ELF-1 (cell line): Measurements from ENCODE around the gene VANGL2.
"Not testable (repeated sequence)": the region's sequence is repeated elsewhere in the genome, so short reads cannot be mapped to it uniquely, and the experiment has no call there.

Experiments used
- DNase-seq: peaks from one replicate; pipeline ENCODE4 v3.0.0-alpha.2; 2016; ENCODE audit warnings: low read depth, low spot score

Gene VANGL2

DNA sequence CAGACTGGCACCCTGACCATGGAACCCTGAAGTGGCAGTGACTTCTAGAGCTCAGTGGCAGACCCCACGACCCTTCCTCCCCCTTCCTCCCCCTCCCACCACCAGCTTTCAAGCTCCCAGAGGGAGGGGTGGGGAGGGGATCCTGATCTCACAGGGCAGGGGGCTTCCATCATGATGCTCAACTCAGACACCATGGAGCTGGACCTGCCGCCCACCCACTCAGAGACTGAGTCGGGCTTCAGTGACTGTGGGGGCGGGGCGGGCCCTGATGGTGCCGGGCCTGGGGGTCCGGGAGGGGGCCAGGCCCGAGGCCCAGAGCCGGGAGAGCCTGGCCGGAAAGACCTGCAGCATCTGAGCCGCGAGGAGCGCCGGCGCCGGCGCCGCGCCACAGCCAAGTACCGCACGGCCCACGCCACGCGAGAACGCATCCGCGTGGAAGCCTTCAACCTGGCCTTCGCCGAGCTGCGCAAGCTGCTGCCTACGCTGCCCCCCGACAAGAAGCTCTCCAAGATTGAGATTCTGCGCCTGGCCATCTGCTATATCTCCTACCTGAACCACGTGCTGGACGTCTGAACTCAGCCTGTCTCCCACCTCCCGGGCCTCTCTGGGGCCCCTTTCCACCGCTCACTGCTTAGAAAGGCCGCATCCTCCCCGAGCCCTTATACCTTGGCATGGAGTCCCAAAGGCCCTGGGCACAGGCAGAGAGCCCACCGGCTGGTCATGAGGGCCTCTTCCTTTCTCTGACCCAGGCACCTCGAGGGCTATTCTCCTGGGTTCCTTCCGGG lies 29.6 kb upstream of the VANGL2 start:
- DNase-seq, result no peak

DNA sequence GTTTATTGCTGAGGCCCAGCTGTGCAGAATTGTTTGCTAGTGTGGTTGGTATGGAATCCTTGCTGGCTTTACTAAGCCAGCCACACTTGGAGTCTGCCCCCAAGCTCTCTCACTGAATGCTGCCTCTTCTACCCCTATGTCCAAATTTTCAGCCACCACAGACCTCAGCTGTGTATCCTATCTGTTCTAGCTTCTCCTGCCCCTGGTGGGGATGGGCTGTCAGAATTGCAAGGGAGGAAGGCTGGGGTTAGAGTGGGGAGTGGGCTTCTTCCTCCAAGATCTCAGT lies 29.1 kb upstream of the VANGL2 start:
- no peak for DNase-seq

DNA sequence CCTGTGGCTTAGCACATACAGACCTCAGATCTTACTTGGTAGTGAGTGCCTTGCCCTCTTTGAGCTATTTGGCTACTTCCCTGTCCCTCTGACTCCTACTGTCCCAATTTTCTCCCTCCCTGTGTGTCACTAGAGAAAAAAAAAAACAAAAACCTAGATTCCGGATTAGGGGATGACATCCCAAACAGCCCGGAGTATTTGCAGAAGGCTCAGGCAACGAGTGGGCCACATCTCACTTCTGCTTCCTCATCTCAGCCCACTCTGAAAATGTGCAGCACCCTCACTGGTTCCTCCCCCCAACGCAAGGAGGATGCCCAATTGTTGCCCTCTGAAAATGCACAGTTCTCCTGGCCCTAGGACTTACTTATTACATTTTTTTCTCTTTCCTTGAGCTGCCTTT lies 28.6 kb upstream of the VANGL2 start:
- no peak for DNase-seq

DNA sequence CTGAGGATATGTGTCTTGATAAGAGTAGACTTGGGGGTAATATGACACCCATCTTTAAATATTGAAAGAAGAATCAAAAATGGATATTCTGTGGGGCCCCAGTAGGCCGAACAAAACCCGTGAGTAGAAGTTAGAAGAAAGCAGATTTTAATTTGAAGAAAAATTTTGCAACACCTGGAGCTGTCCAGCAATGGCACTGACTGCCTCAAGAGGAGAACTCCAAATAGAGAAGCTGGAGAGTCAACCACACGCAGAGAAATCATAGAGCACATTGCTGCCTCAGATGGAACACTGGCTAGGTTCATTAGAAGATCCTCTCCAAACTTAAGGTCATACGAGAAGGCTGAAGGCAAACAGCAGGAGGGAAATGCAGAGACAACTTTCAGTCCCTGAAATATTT lies 26.7 kb upstream of the VANGL2 start:
- no peak for DNase-seq

DNA sequence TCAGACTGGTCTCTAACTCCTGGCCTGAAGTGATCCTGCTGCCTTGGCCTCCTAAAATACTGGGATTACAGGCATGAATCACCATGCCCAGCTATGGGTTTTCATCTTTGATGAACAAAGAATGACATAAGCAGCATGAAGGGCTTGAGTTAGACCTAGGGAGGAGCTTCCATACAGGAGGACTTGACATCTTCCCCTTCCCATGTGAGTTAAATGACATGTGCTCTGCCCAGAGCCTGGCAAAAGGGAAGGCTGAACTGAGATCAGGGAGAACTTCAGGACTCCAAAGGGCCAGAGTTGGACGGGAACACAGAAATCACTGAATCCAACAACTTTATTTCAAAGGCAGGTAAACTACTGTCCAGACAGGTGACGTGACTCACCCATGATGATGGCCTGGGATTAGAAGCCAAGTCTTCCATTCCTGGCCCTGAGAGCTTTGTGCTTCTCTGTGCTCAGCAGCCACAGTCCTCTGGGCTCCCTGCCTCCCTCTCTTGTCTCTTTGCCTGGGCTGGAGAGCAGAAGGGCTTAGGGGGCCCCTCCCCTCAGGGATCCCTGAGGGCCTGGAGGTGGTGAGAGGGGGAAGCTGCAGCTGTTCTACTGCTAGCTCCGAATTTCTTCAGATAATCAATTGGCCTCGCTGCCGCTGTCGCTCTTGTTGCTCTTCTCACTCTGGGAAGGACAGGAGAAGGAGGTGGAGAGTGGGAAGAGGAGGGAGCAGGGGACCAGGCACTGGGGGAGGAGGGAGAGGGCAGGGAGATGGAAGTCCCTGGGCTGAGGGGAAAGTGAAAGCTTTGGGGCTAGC lies 25.9 kb upstream of the VANGL2 start:
- DNase-seq, result peak; percentile 76

DNA sequence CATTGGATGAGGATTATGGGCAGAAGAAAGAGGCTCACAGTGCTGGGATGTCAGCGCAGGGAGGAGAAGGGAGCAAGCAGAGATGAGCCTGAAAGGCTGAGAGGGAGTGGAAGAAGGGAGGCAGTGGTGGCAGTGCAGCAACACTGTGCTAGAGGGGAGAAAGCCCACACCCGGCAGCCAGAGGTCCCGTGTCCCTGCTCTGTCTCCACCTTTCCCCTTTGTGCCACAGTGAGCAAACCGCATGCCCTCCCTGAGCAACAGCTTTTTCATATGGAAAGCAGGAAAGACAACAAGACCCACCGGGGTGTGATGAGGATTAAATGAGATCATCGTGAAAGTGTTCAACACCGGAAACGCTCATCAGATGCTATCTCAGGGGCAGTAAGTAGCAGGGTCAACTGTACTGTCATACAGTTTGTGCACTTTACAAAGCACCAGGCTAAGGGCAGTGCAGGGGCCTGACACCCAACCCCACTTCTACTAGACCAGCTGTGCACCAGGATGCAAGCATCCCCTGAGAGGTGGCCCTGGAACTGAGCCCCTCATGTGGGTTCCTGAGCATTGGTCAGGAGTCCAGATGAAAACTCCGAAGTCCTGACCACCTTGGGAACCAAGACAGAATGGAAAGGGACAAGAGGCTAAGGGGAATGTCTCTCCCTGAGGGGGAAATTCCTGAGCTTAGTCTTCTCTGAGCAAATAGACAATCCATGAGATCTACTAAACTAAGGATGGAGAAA lies 24.4 kb upstream of the VANGL2 start:
- peak; percentile 80 for DNase-seq

DNA sequence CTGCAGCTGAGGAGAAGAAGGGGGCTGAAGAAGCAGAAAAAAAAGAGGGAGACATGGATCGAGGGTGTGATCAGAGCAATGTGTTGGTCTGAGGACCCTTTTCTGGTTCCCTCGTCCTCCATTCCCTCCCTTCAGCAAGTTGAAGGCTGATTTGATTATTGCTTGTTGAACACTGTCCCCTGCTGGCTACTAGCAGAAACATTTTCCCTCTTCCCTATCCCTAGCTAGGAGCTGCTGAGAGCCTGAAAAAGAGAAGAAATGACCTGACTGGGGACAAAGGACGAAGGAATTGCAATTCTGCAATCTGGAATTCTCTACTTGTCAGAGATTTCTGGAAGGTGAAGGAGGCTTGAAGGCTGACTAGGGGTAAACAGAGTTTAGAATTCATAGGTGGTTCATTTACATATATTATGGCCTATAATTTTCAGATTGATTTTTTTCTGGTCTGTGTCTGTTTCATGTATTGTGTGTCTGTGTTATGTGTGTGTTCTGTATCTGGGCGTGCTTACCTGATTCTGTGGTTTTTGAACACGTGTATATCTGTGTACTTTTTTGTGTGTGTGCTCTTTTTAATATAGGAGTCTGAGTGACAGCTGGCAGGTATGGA lies 23.7 kb upstream of the VANGL2 start:
- DNase-seq, result peak; percentile 78

DNA sequence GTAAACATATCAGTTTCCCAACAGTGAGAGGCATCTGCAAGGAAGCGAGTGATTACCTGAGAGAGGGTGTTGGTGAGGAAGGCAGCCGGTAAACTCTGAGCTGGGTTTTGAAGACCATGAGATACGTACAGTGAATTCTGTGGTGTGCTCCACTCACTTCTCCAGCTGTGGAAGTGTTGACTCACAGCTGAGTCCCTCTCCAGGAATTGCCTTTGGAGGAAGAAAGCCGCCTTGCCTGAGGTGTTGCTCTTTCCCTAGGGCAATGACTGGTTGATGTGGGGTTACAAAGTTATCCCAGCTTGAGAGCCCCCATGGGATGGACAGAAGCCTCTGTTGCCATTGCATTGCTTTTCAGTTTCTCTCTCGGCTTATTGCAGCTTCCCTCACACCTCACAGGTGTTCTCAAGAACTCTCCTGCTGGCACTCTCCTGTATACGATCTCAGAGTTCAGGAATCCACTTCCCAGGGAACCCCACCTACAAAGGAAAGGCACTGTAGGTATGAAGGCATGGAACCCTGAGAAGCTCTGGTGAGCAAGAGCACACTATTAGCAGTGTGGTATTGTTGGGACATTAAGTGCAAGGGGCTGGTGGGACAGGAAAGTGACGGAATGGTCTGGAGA lies 22.7 kb upstream of the VANGL2 start:
- DNase-seq, result no peak

DNA sequence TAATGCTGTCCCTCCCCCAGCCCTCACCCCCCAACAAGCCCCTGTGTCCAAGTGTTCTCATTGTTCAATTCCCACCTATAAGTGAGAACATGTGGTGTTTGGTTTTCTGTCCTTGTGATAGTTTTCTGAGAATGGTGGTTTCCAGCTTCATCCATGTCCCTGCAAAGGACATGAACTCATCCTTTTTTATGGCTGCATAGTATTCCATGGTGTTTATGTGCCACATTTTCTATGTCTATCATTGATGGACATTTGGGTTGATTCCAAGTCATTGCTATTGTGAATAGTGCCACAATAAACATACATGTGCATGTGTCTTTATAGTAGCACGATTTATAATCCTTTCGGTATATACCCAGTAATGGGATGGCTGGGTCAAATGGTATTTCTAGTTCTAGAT lies 15.6 kb upstream of the VANGL2 start:
- DNase-seq, result not testable (repeated sequence)

DNA sequence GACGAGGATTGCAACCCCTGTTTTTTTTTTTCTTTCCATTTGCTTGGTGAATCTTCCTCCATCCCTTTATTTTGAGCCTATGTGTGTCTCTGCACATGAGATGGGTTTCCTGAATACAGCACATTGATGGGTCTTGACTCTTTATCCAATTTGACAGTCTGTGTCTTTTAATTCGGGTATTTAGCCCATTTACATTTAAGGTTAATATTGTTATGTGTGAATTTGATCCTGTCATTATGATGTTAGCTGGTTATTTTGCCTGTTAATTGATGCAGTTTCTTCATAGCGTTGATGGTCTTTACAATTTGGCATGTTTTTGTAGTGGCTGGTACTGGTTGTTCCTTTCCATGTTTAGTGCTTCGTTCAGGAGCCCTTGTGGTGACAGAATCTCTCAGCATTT lies 12.0 kb upstream of the VANGL2 start:
- not testable (repeated sequence) for DNase-seq

DNA sequence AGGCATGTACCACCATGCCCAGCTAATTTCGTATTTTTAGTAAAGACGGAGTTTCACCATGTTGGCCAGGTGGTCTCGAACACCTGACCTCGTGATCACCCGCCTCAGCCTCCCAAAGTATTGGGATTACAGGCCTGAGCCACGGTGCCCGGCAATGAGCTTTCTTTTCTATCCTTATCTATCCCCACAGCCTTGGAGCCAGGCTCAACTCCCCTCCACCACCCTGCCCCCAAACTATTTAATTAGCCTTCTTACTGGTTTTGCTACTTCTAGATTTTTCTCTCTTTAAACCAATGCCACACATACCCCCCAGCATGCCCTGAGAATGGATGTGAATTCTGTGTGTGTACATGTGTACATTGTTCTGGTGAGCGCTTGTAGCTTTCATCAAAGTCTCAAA lies 5.7 kb upstream of the VANGL2 start:
- no peak for DNase-seq

DNA sequence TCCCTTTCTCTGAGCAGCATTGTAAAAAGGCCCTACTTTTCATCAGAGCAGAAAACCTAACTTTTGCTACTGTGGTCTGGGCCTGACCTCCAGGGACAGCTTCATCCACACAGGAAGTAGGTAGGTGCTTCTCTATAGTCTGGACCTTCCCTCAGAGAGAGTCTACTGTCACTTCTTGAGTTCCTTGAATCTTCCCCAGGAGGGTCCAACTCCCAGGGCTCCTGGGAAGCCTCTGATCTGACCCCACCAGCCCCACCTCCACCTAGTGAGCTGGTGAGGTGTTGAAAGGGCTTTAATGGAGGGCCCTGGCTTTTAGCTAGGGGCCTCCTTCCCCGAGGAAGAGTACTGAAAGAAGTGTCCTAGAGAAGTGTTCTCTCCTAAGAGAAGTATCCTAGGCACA lies 2.7 kb upstream of the VANGL2 start:
- DNase-seq, result no peak

DNA sequence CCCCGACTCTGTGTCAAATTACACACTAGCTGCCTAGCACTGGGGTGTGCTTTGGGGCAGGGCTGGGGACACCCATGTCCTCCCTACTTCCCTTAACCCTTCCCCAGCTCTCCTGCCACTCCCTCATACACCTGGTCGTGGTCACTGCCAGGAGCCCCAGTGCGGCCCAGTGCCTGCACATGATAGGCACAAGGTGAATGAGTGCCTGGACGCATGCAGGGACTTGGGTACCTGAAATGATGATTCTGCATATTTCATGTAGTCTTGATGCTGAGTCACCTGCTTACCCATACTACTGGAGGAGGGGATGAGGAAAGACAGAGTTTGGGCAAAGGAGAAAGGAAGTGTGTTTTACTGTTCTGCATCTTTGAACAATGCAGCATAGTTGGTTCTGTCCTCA lies 1.5 kb upstream of the VANGL2 start:
- DNase-seq, result no peak

DNA sequence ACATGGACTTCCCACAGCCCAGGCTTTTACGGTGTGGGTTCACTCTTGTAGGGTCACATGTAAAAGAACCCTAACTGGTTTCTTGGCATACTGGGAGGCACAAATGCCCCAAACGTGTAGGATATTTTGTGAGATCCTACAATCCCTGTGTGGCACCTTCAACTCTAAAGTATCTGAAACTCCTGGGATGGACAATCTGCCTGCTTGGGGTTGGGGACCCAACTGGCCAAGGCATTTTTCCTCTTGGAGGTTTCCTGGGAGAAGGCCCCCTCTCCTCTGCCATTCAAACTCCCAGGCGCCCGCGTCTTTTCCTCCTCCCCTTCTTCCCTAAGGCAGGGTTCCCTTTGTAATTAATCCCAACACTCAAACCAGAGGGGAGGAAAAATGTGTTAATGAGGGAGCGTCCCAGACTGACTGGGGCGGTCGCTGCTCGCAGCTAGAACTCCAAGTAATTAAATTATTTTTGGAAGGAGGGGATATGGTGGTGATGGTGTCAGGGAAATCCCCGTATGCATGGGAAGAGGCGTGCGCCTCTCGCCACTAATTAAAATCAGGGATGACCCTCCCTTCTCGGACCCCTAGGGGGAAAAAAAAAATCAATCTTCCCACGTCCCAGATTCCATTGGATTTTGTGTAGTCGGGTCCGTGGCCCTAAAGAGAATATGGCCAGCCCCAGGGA lies 681 bp upstream of the VANGL2 start:
- peak; percentile 69 for DNase-seq

DNA sequence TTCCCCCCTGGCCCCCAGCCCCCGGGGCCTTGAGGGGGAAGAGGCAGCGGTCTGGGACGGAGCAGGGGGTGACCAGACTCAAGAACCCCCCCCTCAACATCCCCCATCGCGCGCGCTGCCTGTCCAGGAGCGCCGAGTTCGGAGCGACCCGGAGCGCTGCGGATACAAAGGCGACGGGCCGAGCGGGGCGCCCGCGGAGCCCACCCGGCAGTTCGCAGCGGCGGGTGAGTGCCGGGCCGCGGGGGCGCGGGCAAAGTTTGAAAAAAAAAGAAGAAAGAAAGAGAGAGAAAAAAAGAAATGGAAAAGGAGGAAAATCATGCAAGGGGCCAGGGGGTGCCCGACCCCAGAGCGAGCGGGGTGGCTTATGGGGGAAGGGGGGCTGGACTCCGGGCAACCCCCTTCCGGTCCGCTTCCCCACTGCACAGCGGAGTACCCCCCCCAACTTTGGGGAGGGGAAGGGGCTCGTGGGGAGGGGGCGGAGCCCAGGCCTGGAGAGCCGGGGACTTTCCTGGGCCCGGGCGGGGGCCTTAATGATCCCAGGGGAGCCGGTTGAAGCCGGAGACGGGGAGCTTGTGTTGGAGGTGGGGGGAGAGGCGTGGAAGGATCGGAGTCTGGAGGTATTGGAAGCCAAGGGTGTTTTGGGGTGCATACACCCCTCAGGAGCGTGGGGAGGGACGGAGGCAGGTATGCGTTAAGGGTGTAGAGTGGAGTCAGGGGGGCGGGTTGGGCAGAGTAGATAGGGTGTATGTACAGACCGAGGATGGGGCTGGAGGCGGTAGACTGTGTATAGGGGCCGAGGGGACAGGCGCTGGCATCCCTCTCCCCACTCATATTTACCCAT lies 502 bp downstream of the VANGL2 start:
- peak; percentile 31 for DNase-seq

DNA sequence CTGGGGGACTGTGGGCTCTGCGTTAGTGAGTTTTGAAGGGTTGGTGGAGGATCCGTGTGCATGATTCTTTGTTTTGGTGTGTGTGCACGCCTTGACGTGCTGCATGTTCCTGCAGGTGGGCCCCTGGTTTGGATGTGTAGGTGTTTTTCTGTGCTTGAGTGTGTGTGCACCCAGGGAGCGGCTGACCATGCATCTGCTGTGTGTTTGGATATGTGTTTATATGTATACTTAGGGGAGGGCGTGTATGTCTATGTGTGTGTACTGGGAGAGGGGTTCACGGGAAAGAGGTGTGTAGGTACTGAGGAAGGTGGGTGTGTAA lies 1.1 kb downstream of the VANGL2 start:
- no peak for DNase-seq

DNA sequence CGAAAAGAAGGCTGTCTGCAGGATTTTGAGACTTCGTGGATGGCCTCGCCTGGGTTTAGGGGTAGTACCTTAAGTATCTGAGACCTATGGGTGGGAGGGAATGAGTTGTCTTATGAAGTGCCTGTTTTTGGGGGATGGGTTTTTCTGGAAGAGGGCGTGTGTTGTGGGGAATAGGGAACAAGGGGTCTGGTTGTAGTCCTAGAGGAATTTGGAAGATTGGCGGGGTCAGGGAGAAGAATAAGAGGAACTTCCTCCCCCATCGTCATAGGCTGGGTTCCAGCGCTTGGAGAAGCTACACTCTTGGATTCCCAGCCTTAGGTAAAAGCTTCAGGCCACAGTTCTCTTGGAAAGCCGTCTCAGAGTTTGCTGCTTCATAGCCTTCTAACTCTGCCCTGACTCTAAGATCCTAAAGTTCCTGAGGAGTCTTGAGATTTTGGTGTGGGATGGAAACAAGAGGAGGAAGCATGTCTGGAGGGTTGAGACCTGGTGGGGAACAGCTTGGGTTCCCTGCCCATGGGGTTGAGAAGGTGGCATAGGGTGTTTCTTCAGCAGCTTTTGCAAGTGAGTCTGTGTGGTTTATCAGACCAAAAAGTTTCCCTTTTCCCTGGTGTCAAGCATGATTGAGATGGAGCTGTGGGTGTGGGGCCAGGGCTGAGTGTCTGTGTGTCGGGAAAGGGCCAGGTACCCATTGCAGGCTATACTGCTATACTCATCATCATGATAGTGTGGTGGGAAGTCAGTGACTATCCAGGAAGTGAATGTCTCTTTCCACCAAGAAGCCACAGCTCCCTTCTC lies 1.8 kb downstream of the VANGL2 start:
- no peak for DNase-seq

DNA sequence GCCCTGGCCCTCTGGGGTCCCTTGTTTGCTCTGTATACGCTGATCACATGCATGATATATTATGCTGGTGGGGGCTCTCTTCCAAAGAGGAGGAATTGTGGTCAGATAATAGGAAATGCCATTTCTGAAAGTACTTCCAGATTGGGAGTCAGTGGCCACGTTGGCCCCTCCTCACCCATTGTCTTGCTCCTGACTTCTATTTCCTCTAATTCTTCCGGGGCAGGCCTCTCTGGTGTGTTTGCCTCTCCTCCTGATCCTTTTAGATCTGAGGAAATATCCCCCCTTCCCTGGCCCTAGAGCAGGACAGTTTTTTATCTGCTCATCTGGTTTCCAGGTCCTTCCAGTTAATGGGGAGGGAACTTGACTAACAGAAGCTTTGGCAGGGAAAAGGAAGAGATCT lies 2.9 kb downstream of the VANGL2 start:
- DNase-seq, result no peak

DNA sequence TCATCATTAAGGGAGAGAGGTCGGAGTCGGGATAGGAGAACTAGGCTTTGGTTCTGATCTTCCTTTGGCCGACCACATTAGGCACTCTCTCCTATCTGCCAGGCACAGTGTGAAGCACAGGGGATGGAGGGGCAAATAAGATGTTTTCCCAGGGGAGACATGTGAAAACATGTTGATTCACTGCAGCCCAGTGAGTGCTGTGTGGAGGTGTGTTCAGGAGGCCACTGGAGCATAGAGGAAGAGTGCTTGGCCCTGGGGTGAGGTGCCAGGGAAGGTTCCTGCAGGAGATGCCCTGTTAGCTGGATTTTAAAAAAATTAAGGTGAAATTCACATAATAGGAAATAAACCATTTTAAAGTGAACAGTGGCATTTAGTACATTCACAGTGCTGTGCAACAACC lies 3.7 kb downstream of the VANGL2 start:
- DNase-seq, result no peak
